HCT116 (cell line): ENCODE results near the gene GPR157. TPM values are rescaled to one million over a fixed set of nuclear protein-coding genes. Genes with fewer than 3 reads are reported as not detected.

Experiments used
- ATAC-seq: fragments of 200-7000 bp; cut with Tn5 transposase; 2 replicates; pipeline ENCODE4 v1.9.1; 2020; ENCODE audit warnings: mild to moderate bottlenecking, moderate library complexity
- BruUV-seq: library from RNA; stranded (reverse); fragments of 400-500 nt; replicated peaks from 2 replicates; lab custom pipeline; 2021; lab: Mats Ljungman, UMichigan
- CTCF ChIA-PET: fragments of 300-600 bp; sonication (Branson Sonifier 250); formaldehyde crosslinking; loops from one replicate; lab custom pipeline; 2021; ENCODE audit warnings: antibody characterized with exemption; lab: Charles Lee
- POLR2A ChIA-PET: fragments of 300-600, 350-600 bp; sonication (Branson Sonifier 250); formaldehyde crosslinking; loops from one replicate; lab custom pipeline; 2021; ENCODE audit warnings: antibody characterized with exemption; lab: Charles Lee
- RAD21 ChIA-PET, 2 experiments: fragments of 300-600 bp; sonication (Branson Sonifier 250); formaldehyde crosslinking; loops; one replicate each; lab custom pipeline; 2023; ENCODE audit warnings: low total read pairs in 2 of 2; ENCODE audit not compliant: uncharacterized antibody in 2 of 2, unreplicated experiment in 2 of 2, low non-redundant PET in 1 of 2; lab: Charles Lee
- DNase-seq: peaks from one replicate; pipeline ENCODE4 v3.0.0-alpha.2; 2010; ENCODE audit warnings: low read depth, low spot score
- H2AFZ ChIP-seq: fragments of 200-600 bp; shearing (Covaris generic), sonication (generic); 2 replicates; pipeline ENCODE4 v1.6.1; 2017; ENCODE audit warnings: low read depth, mixed run types, mixed read lengths, antibody characterized with exemption, low read length; ENCODE audit not compliant: poor library complexity, severe bottlenecking
- H3K27ac ChIP-seq: 2 replicates; pipeline ENCODE4 v1.5.1; 2012; ENCODE audit warnings: low read depth, low read length
- H3K27me3 ChIP-seq: fragments of 200-600 bp; sonication (generic); 2 replicates; pipeline ENCODE4 v1.6.1; 2016; ENCODE audit warnings: mixed run types, low read length, mixed read lengths; ENCODE audit not compliant: insufficient read depth
- H3K36me3 ChIP-seq, 2 experiments: fragments of 200-500 bp in 1 of 2; fragments of 200-600 bp in 1 of 2; sonication (Bioruptor generic) in 1 of 2; sonication (generic) in 1 of 2; 2 replicates each; pipeline versions ENCODE4 v1.5.1 to v1.6.1; 2014 to 2016; ENCODE audit warnings: low read length in 2 of 2, inconsistent platforms in 1 of 2, mixed read lengths in 1 of 2, mixed run types in 1 of 2; ENCODE audit not compliant: insufficient read depth in 2 of 2, control insufficient read depth in 1 of 2
- H3K4me1 ChIP-seq, 2 experiments: fragments of 200-600 bp in 1 of 2; sonication (generic) in 1 of 2; 2 replicates each; pipeline versions ENCODE4 v1.5.1 to v1.6.1; 2012 to 2017; ENCODE audit warnings: low read length in 2 of 2, inconsistent platforms in 1 of 2, mild to moderate bottlenecking in 1 of 2, mixed read lengths in 1 of 2, mixed run types in 1 of 2, moderate library complexity in 1 of 2; ENCODE audit not compliant: insufficient read depth in 2 of 2, control insufficient read depth in 1 of 2
- H3K4me2 ChIP-seq: fragments of 200-600 bp; sonication (generic); 2 replicates; pipeline ENCODE4 v1.6.1; 2017; ENCODE audit warnings: mixed run types, low read length, mixed read lengths
- H3K4me3 ChIP-seq, 2 experiments: fragments of 200-600 bp in 1 of 2; sonication (generic) in 1 of 2; replicated peaks in 1 of 2; 2 replicates each; pipeline ENCODE4 v1.5.1; 2011 to 2016; ENCODE audit warnings: low read length in 2 of 2, control low read depth in 1 of 2, low read depth in 1 of 2, mild to moderate bottlenecking in 1 of 2, mixed read lengths in 1 of 2, mixed run types in 1 of 2
- H3K79me2 ChIP-seq: fragments of 200-600 bp; sonication (generic); 2 replicates; pipeline ENCODE4 v1.6.1; 2017; ENCODE audit warnings: mild to moderate bottlenecking, mixed run types, low read length, moderate library complexity, mixed read lengths; ENCODE audit not compliant: insufficient read depth
- H3K9ac ChIP-seq: fragments of 200-600 bp; sonication (generic); 2 replicates; pipeline ENCODE4 v1.6.1; 2016; ENCODE audit warnings: low read length, mixed read lengths
- H3K9me2 ChIP-seq: fragments of 200-600 bp; sonication (generic), shearing (Covaris generic); 2 replicates; pipeline ENCODE4 v1.6.1; 2017; ENCODE audit warnings: mixed run types, mild to moderate bottlenecking, moderate library complexity; ENCODE audit not compliant: insufficient read depth
- H3K9me3 ChIP-seq, 2 experiments: fragments of 200-500 bp in 1 of 2; fragments of 200-600 bp in 1 of 2; sonication (Bioruptor generic) in 1 of 2; sonication (generic) in 1 of 2; 2 replicates each; pipeline ENCODE4 v1.6.1; 2014 to 2017; ENCODE audit warnings: low read length in 2 of 2, mixed read lengths in 2 of 2, inconsistent platforms in 1 of 2, low read depth in 1 of 2, mild to moderate bottlenecking in 1 of 2, mixed run types in 1 of 2, moderate library complexity in 1 of 2; ENCODE audit not compliant: control insufficient read depth in 1 of 2, insufficient read depth in 1 of 2
- H4K20me1 ChIP-seq: fragments of 200-600 bp; sonication (generic), shearing (Covaris generic); 2 replicates; pipeline ENCODE4 v1.6.1; 2017; ENCODE audit warnings: mixed run types, mild to moderate bottlenecking, moderate library complexity; ENCODE audit not compliant: insufficient read depth
- CBX3 ChIP-seq: IDR thresholded peaks from 2 replicates; pipeline ENCODE4 v1.6.1; 2012; ENCODE audit warnings: low read depth
- CTCF ChIP-seq, 3 experiments: fragments of 200-600 bp in 1 of 3; sonication (generic) in 1 of 3; IDR thresholded peaks in 2 of 3; conservative IDR thresholded peaks in 1 of 3; 2 replicates each; pipeline ENCODE4 v1.5.1; 2012 to 2017; ENCODE audit warnings: low read depth in 2 of 3, low read length in 2 of 3, antibody characterized with exemption in 1 of 3, borderline replicate concordance in 1 of 3, control low read depth in 1 of 3, mild to moderate bottlenecking in 1 of 3, mixed read lengths in 1 of 3, mixed run types in 1 of 3, moderate library complexity in 1 of 3; ENCODE audit not compliant: insufficient read depth in 1 of 3
- ELF1 ChIP-seq: IDR thresholded peaks from 2 replicates; pipeline ENCODE4 v1.6.1; 2012; ENCODE audit warnings: low read depth, borderline replicate concordance
- EZH2phosphoT487 ChIP-seq: fragments of 200-600 bp; IDR thresholded peaks from 2 replicates; pipeline ENCODE4 v1.6.1; 2018; ENCODE audit warnings: antibody characterized with exemption, borderline replicate concordance
- MAX ChIP-seq: IDR thresholded peaks from 2 replicates; pipeline ENCODE4 v1.6.1; 2012
- RAD21 ChIP-seq: IDR thresholded peaks from 2 replicates; pipeline ENCODE4 v1.6.1; 2012; ENCODE audit warnings: low read depth, mild to moderate bottlenecking
- REST ChIP-seq: IDR thresholded peaks from 2 replicates; pipeline ENCODE4 v1.6.1; 2012; ENCODE audit warnings: low read depth
- SIN3A ChIP-seq: IDR thresholded peaks from 2 replicates; pipeline ENCODE4 v1.6.1; 2012; ENCODE audit warnings: low read depth
- SP1 ChIP-seq: IDR thresholded peaks from 2 replicates; pipeline ENCODE4 v1.6.1; 2012; ENCODE audit warnings: low read depth
- TCF7L2 ChIP-seq: IDR thresholded peaks from 2 replicates; pipeline ENCODE4 v1.7.0; 2011; ENCODE audit warnings: borderline replicate concordance, inconsistent platforms; ENCODE audit not compliant: insufficient read depth, insufficient read length; ENCODE audit errors: extremely low read depth
- ZNF274 ChIP-seq: fragments of 200-500 bp; sonication (Bioruptor generic); IDR thresholded peaks from 2 replicates; pipeline ENCODE4 v1.6.1; 2014; ENCODE audit warnings: mild to moderate bottlenecking, low read depth, low read length, inconsistent platforms
- intact Hi-C: fragments of 100-400 bp; cut with micrococcal nuclease; formaldehyde crosslinking; loops from 2 replicates; pipeline ENCODE4 v1.10.0; 2022
- total RNA-seq: library from RNA; stranded (reverse); gene quantifications from one replicate; pipeline ENCODE4 v1.2.1, GENCODE V29; 2021; ENCODE audit not compliant: unreplicated experiment
- TF ChIP-seq, protein P1 (sequence below): IDR thresholded peaks from 2 replicates; pipeline ENCODE4 v1.6.1; 2011; ENCODE audit warnings: mild to moderate bottlenecking, low read length, moderate library complexity; ENCODE audit not compliant: insufficient replicate concordance; ENCODE audit errors: extremely low read depth

The GPR157 gene
- total RNA-seq, 1 experiment from 2014 or later: 7.7 TPM

- DNase-seq (no peak), ATAC-seq (no peak)
- Histone ChIP-seq H3K9ac (no peak overlapping the region), H3K36me3 (no peaks in the 10 kb centered on the region), H3K79me2 (peaks cover 67% of the 10 kb centered on the region), H3K27me3 (peaks cover 4% of the 10 kb centered on the region; the same call in 1 of the 2 replicates), H3K27ac (no peak overlapping the region), H3K9me3 (no peaks in the 10 kb centered on the region), H3K9me2 (no peaks in the 10 kb centered on the region)
- ChIA-PET POLR2A (no interaction called here), CTCF (no interaction called here)
- intact Hi-C loops: no loop called here
- TF ChIP-seq RAD21: no peak
- TF ChIP-seq, protein P1, sequence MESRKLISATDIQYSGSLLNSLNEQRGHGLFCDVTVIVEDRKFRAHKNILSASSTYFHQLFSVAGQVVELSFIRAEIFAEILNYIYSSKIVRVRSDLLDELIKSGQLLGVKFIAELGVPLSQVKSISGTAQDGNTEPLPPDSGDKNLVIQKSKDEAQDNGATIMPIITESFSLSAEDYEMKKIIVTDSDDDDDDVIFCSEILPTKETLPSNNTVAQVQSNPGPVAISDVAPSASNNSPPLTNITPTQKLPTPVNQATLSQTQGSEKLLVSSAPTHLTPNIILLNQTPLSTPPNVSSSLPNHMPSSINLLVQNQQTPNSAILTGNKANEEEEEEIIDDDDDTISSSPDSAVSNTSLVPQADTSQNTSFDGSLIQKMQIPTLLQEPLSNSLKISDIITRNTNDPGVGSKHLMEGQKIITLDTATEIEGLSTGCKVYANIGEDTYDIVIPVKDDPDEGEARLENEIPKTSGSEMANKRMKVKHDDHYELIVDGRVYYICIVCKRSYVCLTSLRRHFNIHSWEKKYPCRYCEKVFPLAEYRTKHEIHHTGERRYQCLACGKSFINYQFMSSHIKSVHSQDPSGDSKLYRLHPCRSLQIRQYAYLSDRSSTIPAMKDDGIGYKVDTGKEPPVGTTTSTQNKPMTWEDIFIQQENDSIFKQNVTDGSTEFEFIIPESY: no peak
- no peak for TF ChIP-seq MAX
- no peak for TF ChIP-seq CBX3
- TF ChIP-seq SP1: no peak
- TF ChIP-seq ZNF274: no peak
- TF ChIP-seq TCF7L2: no peak
- no peak for TF ChIP-seq CTCF (IDR thresholded peaks at IDR 0.05 in 2 of 3, conservative IDR thresholded peaks at IDR 0.05 in 1 of 3; ENCODE audit: borderline replicate concordance in 1 of 3, insufficient read depth in 1 of 3, low read depth in 2 of 3, low read length in 2 of 3)
- no peak for TF ChIP-seq REST
- TF ChIP-seq SIN3A: no peak
- no peak for TF ChIP-seq EZH2phosphoT487
- TF ChIP-seq ELF1: no peak
- TF ChIP-seq, all 23 proteins: peak for 0
- Histone ChIP-seq H3K4me2 (no peak overlapping the region), H4K20me1 (peaks cover 8% of the 10 kb centered on the region; the same call in 1 of the 2 replicates), H3K4me3 (no peak overlapping the region), H2AFZ (no peak overlapping the region), H3K4me1 (peaks cover 39 to 44% of the 10 kb centered on the region in 2 experiments)
- no TSS peak for BruUV-seq
- RAD21 ChIA-PET: no interaction called here
Observed at GRCh38 chr1:9161342-9161741, 32.4 kb upstream of the GPR157 start.
